Measurements from ENCODE around the gene PYGB. TPM values are rescaled to one million over a fixed set of nuclear protein-coding genes. Genes with fewer than 3 reads are reported as not detected.
A peak's percentile ranks its signal among the peaks of the same experiment; 100 is the strongest.

Gene PYGB
- polyA plus RNA-seq, 1 donor, result 24.4 TPM

GRCh38 chr20:25216199-25216945 is 31.5 kb upstream of the PYGB start:
- DNase-seq (ENCODE audit: low read depth), result no peak

DNA sequence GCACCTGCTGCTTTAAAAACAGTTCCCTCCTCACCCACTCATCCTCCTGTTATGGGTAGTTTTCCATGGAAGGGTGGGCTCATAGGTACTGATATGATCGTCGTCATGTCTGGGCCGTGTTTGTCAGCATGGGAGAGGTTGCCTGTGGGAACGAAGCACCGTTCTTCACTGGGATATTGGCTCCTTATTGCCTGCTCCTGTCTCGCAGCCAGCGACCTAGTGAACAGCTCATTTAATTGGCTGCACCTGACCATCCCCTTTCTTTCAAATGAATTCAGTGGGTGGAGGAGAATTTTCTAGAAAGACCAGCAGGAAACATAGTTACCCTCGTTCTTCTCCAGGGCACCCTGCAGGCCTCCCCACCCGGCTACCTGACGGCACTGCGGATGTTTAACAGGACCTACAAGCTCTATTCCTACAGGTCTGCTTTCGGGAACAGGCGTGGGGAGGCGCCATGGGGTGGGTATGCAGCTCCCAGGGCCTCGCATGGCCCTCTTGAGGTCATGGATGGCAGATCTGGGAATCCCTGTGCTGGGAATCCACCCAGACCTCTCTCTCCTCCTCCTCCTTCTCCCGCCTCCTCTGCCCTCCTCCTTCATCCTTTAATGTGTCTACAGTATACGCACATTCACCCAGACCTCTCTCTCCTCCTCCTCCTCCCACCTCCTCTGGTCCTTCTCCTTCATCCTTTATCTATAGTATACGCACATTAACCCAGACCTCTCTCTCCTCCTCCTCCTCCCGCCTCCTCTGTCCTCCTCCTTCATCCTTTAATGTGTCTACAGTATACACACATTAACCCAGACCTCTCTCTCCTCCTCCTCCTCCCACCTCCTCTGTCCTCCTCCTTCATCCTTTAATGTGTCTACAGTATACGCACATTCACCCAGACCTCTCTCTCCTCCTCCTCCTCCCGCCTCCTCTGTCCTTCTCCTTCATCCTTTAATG is 30.4 kb upstream of the PYGB start:
- no peak for DNase-seq (ENCODE audit: low read depth)

DNA sequence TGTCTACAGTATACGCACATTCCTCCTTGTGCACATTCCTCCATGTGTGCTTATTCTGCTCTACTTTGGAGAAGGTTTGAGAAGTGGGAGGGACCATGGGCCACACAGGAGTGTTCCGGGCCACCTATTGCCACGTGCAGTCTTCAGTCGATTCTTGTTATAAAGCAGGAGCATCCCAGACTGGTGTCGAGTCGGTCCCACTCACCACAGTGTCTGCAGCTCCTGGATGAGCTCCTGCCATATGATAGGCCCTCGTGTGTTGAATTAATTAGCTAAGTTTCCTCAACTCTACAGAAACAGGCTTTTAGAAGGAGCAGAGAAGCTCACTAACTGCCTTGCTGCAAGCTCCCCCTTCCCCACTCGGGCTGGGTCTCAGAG is 29.8 kb upstream of the PYGB start:
- no peak for DNase-seq (ENCODE audit: low read depth)

GRCh38 chr20:25218492-25218891 is 29.4 kb upstream of the PYGB start:
- DNase-seq (ENCODE audit: low read depth), result no peak

- no peak for DNase-seq (ENCODE audit: low read depth)
These were observed 28.5 kb upstream of the PYGB start for GRCh38 chr20:25219365-25219764.

GRCh38 chr20:25220021-25220730 is 27.7 kb upstream of the PYGB start:
- no peak for DNase-seq (ENCODE audit: low read depth)

- no peak for DNase-seq (ENCODE audit: low read depth)
These were observed 26.9 kb upstream of the PYGB start for GRCh38 chr20:25220810-25221591.

GRCh38 chr20:25221592-25222460 is 26.1 kb upstream of the PYGB start:
- peak; percentile 51 for DNase-seq (ENCODE audit: low read depth)

DNA sequence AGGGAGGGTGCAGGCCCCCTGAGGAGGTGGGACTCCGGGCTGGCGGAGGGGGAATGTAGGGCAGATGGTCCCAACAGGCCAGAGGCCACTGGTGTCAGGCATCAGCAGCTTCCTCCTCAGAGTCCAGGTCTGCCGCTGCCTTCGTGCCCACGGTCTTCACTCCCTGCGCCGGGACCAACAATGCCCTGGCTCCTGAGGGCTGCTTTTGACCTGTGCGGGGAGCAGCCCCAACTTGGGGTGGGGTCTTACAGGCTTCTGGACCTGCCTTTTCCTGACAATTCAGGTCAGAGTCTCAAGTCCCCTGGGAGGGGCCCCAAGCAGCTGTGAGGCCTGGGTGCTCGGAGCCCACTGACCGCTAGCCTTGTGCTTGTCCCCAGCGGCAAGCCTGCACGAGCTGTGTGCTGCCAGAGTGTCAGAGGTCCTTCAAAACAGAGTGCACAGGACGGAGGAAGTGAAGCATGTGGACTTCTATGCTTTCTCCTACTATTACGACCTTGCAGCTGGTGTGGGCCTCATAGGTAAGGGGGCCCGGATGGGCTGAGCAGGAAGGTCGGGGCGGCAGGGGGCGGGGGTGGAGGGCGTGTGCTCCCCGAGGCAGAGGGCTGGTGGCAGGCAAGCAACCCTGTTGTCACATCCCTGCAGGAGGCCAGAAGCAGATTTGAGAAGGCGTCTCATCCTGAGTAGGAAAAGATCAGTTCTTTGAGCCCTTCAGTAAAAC is 25.3 kb upstream of the PYGB start:
- DNase-seq (ENCODE audit: low read depth), result no peak

DNA sequence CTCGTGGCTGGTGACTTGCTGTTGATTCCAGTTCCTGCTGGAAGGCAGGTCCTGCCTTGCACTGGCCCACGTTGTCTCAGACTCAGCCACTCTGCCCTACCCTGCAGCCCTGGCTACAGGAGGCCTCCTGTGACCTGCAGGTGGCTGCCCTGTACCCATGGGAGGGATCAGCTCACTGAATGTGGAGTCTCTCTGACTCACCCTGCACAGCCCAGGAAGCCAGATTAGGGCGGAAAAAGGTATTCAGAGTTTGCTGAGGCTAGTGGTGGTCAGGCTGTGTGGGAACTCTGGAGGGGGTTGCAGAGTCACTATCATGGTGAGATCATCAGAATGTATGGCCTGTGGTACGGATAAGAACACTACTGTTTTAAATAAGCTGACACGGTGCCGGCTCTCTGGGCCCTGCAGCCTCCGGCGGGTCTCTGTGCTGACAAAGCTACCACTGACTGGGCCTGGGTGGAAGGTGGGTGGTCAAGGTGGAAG is 24.7 kb upstream of the PYGB start:
- DNase-seq (ENCODE audit: low read depth), result no peak

GRCh38 chr20:25223765-25224720 is 23.8 kb upstream of the PYGB start:
- no peak for DNase-seq (ENCODE audit: low read depth)

DNA sequence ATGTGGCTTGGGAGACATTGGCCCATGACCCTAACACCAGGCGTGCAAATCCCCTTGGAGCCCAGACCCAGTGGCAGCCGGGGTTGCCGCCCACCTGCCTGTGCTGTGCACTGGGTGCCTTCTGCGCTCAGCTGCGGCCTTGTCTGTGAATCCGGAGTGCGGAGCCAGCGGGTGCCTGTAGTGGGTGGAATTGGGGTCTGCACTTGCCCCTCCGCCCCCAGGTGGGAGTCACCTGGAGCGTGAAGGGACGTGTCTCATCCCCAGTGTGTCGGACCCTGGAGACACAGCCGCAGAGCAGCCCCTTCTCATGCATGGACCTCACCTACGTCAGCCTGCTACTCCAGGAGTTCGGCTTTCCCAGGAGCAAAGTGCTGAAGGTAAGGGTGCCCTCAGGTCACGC is 22.9 kb upstream of the PYGB start:
- no peak for DNase-seq (ENCODE audit: low read depth)

GRCh38 chr20:25225642-25226432 is 22.0 kb upstream of the PYGB start:
- no peak for DNase-seq (ENCODE audit: low read depth)

GRCh38 chr20:25226433-25227316 is 21.2 kb upstream of the PYGB start:
- no peak for DNase-seq (ENCODE audit: low read depth)

GRCh38 chr20:25227317-25227831 is 20.5 kb upstream of the PYGB start:
- DNase-seq (ENCODE audit: low read depth), result no peak

DNA sequence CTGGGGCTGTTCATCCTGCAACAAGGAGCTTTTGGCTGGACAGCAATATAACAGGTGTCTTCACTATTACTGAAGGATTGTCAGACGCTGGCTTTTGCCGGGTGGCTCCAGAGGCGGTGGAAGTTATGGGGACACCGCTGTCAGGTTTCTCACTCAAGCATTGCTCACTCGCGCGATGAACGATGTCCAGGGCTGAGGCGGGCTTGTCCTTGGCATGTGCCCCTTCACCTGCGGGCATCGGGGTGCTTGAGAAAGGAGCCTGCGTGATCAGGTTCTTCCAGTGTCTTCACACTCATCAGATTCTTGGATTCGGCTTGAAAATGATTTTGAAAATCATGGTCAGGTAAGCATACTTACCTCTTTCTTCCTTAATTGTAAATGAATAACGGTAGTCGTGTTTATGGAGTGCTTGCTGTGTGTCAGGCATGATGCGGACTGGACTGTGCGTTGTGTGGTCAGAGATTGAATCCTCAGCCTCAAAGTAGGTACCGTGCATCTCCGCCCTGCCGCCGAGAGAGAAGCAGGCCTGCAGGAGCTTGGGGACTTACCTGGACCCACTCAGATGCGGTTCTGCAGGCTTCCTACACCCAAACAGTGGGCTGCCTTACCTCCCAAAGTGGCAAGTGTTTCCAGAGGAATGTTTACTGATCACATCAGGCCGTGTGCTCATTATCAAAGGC is 18.3 kb upstream of the PYGB start:
- no peak for DNase-seq (ENCODE audit: low read depth)

All from forelimb muscle (tissue), 1 donor.